ENCODE results near the gene HSPA1B. TPM values are rescaled to one million over a fixed set of nuclear protein-coding genes. Genes with fewer than 3 reads are reported as not detected.
A peak's percentile ranks its signal among the peaks of the same experiment; 100 is the strongest.

HSPA1B gene
- total RNA-seq, 3 donors from 2014 or later (not counting 1 experiment from before 2014, with no cell fraction given) = 8.5 to 112 (median 15.3) TPM

GRCh38 chr6:31825553-31825952 is 2.0 kb upstream of the HSPA1B start:
- DNase-seq (no peak), ATAC-seq (no peak)
- Histone ChIP-seq H3K4me1 (ENCODE audit: control insufficient read depth, insufficient read depth, low read length) (peaks cover 45% of the 10 kb centered on the region), H3K27me3 (ENCODE audit: control insufficient read depth, insufficient read depth, low read length) (no peaks in the 10 kb centered on the region), H3K27ac (ENCODE audit: low read length) (no peak overlapping the region), H3K9me3 (ENCODE audit: control insufficient read depth, insufficient read depth, low read length) (no peaks in the 10 kb centered on the region), H3K36me3 (ENCODE audit: control insufficient read depth, insufficient read depth, low read length) (no peaks in the 10 kb centered on the region), H3K4me3 (ENCODE audit: low read length) (no peak overlapping the region)
- WGBS (ENCODE audit: insufficient coverage) = 100% methylated on average over 2 of the region's 4 CpGs
- intact Hi-C loops (cut with micrococcal nuclease) = no loop called here
- Mint-ChIP-seq H3K27me3 (ENCODE audit: low read depth in 2 of 2) (no peaks in the 10 kb centered on the region), H3K4me3 (peak overlapping the region; percentile 28), H3K4me1 (peaks cover 36 to 37% of the 10 kb centered on the region in 2 donors), H3K36me3 (no peaks in the 10 kb centered on the region), H3K9me3 (no peaks in the 10 kb centered on the region), H3K27ac (peak overlapping the region; percentile 95 to 99)
- TF ChIP-seq CTCF (IDR thresholded peaks at IDR 0.05) = no peak

DNA sequence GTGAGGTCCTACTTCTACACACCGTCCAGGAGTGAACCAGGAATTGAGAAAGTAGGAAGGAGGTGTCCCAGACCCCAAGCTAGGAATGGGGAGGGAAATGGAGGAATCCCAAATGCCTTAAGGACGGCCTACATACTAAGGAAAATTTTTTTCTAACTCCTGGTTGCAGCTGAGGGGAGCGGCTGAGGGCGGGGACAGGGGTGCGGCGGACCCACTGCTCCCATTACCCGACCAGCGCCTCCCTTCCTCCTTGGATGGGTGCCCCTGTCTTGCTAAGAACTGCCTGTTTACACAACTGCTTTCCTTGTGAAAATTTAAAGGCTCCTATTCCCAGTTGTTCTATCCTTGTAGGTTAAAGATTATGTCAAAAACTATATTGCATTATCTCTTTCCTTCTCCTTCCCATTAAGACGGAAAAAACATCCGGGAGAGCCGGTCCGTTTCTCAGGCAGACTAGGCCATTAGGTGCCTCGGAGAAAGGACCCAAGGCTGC is 699 bp upstream of the HSPA1B start:
- Mint-ChIP-seq H3K36me3 (no peaks in the 10 kb centered on the region), H3K27me3 (ENCODE audit: low read depth in 2 of 2) (no peaks in the 10 kb centered on the region), H3K4me3 (peak overlapping the region; percentile 96), H3K4me1 (peaks cover 29 to 31% of the 10 kb centered on the region in 2 donors), H3K27ac (peak overlapping the region; percentile 95 to 99), H3K9me3 (no peaks in the 10 kb centered on the region)
- DNase-seq = no peak
- WGBS (ENCODE audit: insufficient coverage) = 2% methylated on average over 13 of the region's 13 CpGs
- peak; percentile 12 to 22 (median 20) for ATAC-seq
- Histone ChIP-seq H3K27ac (ENCODE audit: low read length) (peak overlapping the region; percentile 55), H3K4me3 (ENCODE audit: low read length) (peak overlapping the region; percentile 77), H3K4me1 (ENCODE audit: control insufficient read depth, insufficient read depth, low read length) (peaks cover 47% of the 10 kb centered on the region), H3K9me3 (ENCODE audit: control insufficient read depth, insufficient read depth, low read length) (no peaks in the 10 kb centered on the region), H3K27me3 (ENCODE audit: control insufficient read depth, insufficient read depth, low read length) (no peaks in the 10 kb centered on the region), H3K36me3 (ENCODE audit: control insufficient read depth, insufficient read depth, low read length) (no peaks in the 10 kb centered on the region)
- TF ChIP-seq CTCF (IDR thresholded peaks at IDR 0.05) = no peak
- intact Hi-C loops (cut with micrococcal nuclease) = no loop called here

DNA sequence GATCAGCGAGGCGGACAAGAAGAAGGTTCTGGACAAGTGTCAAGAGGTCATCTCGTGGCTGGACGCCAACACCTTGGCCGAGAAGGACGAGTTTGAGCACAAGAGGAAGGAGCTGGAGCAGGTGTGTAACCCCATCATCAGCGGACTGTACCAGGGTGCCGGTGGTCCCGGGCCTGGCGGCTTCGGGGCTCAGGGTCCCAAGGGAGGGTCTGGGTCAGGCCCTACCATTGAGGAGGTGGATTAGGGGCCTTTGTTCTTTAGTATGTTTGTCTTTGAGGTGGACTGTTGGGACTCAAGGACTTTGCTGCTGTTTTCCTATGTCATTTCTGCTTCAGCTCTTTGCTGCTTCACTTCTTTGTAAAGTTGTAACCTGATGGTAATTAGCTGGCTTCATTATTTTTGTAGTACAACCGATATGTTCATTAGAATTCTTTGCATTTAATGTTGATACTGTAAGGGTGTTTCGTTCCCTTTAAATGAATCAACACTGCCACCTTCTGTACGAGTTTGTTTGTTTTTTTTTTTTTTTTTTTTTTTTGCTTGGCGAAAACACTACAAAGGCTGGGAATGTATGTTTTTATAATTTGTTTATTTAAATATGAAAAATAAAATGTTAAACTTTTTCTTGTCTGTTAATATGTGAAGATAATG is 2.2 kb downstream of the HSPA1B start:
- no peaks in the 10 kb centered on the region for H3K27me3 Mint-ChIP-seq (ENCODE audit: low read depth in 2 of 2)
- H3K4me3 Mint-ChIP-seq = peak overlapping the region; percentile 84
- no peaks in the 10 kb centered on the region for H3K36me3 ChIP-seq (ENCODE audit: control insufficient read depth, insufficient read depth, low read length)
- no peaks in the 10 kb centered on the region for H3K27me3 ChIP-seq (ENCODE audit: control insufficient read depth, insufficient read depth, low read length)
- H3K36me3 Mint-ChIP-seq = no peaks in the 10 kb centered on the region
- peak in 1 of 2 donors; percentile 78 for DNase-seq
- peak overlapping the region; percentile 74 to 91 for H3K27ac Mint-ChIP-seq
- peak overlapping the region; percentile 57 for H3K27ac ChIP-seq (ENCODE audit: low read length)
- peaks cover 29 to 30% of the 10 kb centered on the region in 2 donors for H3K4me1 Mint-ChIP-seq
- peaks cover 48% of the 10 kb centered on the region for H3K4me1 ChIP-seq (ENCODE audit: control insufficient read depth, insufficient read depth, low read length)
- 3% methylated on average over 11 of the region's 15 CpGs for WGBS (ENCODE audit: insufficient coverage)
- H3K9me3 ChIP-seq (ENCODE audit: control insufficient read depth, insufficient read depth, low read length) = no peaks in the 10 kb centered on the region
- intact Hi-C loops (cut with micrococcal nuclease) = loop anchor here (1.0 to 5.0 kb wide), 4 partner anchors 32 to 287 kb away; partner anchors contain the start of genes DDX39B and VARS1
- peak in 2 of 3 donors; percentile 15 to 49 for ATAC-seq
- TF ChIP-seq CTCF (IDR thresholded peaks at IDR 0.05) = peak; percentile 64
- no peaks in the 10 kb centered on the region for H3K9me3 Mint-ChIP-seq
- peak overlapping the region; percentile 48 for H3K4me3 ChIP-seq (ENCODE audit: low read length)
